DOHH2 (cell line): ENCODE data around the gene POMGNT1.

Source experiments
- H3F3A ChIP-seq: fragments of 200-600 bp; sonication (generic), shearing (Covaris generic); 2 replicates; pipeline ENCODE4 v1.6.0; 2016; ENCODE audit warnings: antibody characterized with exemption, mild to moderate bottlenecking; ENCODE audit not compliant: control insufficient read depth, insufficient read depth
- H3K27ac ChIP-seq: fragments of 200-600 bp; sonication (generic); 2 replicates; pipeline ENCODE4 v1.5.1; 2014; ENCODE audit warnings: low read depth, mild to moderate bottlenecking, low read length, moderate library complexity
- H3K27me3 ChIP-seq: fragments of 200-600 bp; sonication (generic); 2 replicates; pipeline ENCODE4 v1.6.1; 2014; ENCODE audit warnings: mild to moderate bottlenecking, low read length, mixed read lengths; ENCODE audit not compliant: control insufficient read depth
- H3K36me3 ChIP-seq: fragments of 200-600 bp; sonication (generic); 2 replicates; pipeline ENCODE4 v1.6.1; 2014; ENCODE audit warnings: mild to moderate bottlenecking, low read length, moderate library complexity, mixed read lengths; ENCODE audit not compliant: control insufficient read depth
- H3K4me1 ChIP-seq: fragments of 200-600 bp; sonication (generic); 2 replicates; pipeline ENCODE4 v1.6.1; 2014; ENCODE audit warnings: mild to moderate bottlenecking, low read length, mixed read lengths; ENCODE audit not compliant: control insufficient read depth
- H3K4me2 ChIP-seq: fragments of 200-600 bp; sonication (generic); 2 replicates; pipeline ENCODE4 v1.6.0; 2014; ENCODE audit warnings: mild to moderate bottlenecking, low read length, moderate library complexity
- H3K4me3 ChIP-seq: fragments of 200-600 bp; sonication (generic); 2 replicates; pipeline ENCODE4 v1.5.1; 2014; ENCODE audit warnings: mild to moderate bottlenecking, low read length, mixed read lengths
- H3K79me2 ChIP-seq: fragments of 200-600 bp; sonication (generic); 2 replicates; pipeline ENCODE4 v1.6.1; 2014; ENCODE audit warnings: mild to moderate bottlenecking, low read length, mixed read lengths; ENCODE audit not compliant: control insufficient read depth
- H3K9me2 ChIP-seq: fragments of 200-600 bp; sonication (generic); replicated peaks from 2 replicates; pipeline ENCODE4 v1.6.1; 2014; ENCODE audit warnings: mild to moderate bottlenecking, low read length, mixed read lengths; ENCODE audit not compliant: control insufficient read depth
- H3K9me3 ChIP-seq: fragments of 200-600 bp; sonication (generic); 2 replicates; pipeline ENCODE4 v1.6.1; 2014; ENCODE audit warnings: antibody characterized with exemption, low read length, mixed read lengths; ENCODE audit not compliant: control insufficient read depth, insufficient read depth
- H4K20me1 ChIP-seq: fragments of 200-600 bp; sonication (generic); 2 replicates; pipeline ENCODE4 v1.6.0; 2014; ENCODE audit warnings: low read depth, mild to moderate bottlenecking, antibody characterized with exemption, low read length, moderate library complexity; ENCODE audit not compliant: control insufficient read depth, insufficient read depth
- CTCF ChIP-seq: fragments of 200-600 bp; sonication (generic); IDR thresholded peaks from one replicate; pipeline ENCODE4 v1.5.1; 2014; ENCODE audit warnings: antibody characterized with exemption, mild to moderate bottlenecking, low read depth, low read length; ENCODE audit not compliant: poor library complexity, severe bottlenecking
- EZH2phosphoT487 ChIP-seq: fragments of 200-600 bp; sonication (generic); IDR thresholded peaks from 2 replicates; pipeline ENCODE4 v1.6.1; 2017; ENCODE audit warnings: borderline replicate concordance, mild to moderate bottlenecking, antibody characterized with exemption, low read length, moderate library complexity, mixed read lengths

POMGNT1 gene

DNA sequence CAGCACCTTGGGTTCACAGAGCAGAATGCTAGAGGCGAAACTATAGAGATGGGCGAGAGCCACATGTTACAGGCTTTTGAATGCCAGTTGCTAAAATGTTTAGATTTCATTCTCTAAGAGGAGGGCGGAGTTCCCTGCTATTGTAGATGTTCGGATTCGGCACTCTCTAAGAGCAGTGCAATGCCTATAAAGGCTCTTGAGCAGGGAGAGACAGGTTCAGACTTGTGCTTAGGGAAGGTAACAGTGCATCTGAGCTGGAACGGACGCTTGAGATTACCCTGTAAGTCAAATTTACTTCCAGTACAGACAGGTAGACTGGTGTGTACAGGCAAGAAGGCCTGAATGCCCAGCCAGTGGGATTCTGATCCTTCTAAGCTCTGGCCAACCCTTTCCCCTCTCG, 20.2 kb upstream of the POMGNT1 start:
- H3K27ac ChIP-seq: no peak overlapping the region
- no peak overlapping the region for H3K4me2 ChIP-seq
- no peaks in the 10 kb centered on the region for H3F3A ChIP-seq
- H3K4me1 ChIP-seq: peaks cover 10% of the 10 kb centered on the region
- TF ChIP-seq EZH2phosphoT487: no peak
- no peak for TF ChIP-seq CTCF
- H3K9me3 ChIP-seq: no peaks in the 10 kb centered on the region
- H3K9me2 ChIP-seq: no peaks in the 10 kb centered on the region
- no peaks in the 10 kb centered on the region for H3K36me3 ChIP-seq
- peaks cover 9% of the 10 kb centered on the region; the same call in 1 of the 2 replicates for H3K27me3 ChIP-seq
- H3K79me2 ChIP-seq: no peaks in the 10 kb centered on the region
- no peak overlapping the region for H3K4me3 ChIP-seq
- no peaks in the 10 kb centered on the region for H4K20me1 ChIP-seq

DNA sequence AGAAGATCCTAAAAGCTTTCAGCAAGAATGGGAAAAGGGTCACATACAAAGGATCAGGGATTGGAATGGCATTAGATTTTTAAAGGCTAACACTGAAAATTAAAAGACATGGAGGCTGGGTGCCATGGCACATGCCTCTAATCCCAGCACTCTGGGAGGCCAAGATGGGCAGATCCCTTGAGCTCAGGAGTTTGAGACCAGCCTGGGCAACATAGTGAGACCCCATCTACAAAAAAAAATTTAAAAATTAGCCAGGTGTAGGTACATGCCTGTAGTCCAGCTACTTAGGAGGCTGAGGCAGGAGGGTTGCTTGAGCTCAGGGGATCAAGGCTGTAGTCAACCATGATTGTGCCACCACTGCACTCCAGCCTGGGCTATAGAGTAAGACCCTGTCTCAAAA, 17.3 kb upstream of the POMGNT1 start:
- no peaks in the 10 kb centered on the region for H3K79me2 ChIP-seq
- TF ChIP-seq CTCF (no peak), EZH2phosphoT487 (no peak)
- no peaks in the 10 kb centered on the region for H3K9me2 ChIP-seq
- no peak overlapping the region for H3K27ac ChIP-seq
- no peaks in the 10 kb centered on the region for H4K20me1 ChIP-seq
- H3K4me2 ChIP-seq: no peak overlapping the region
- H3K4me1 ChIP-seq: no peaks in the 10 kb centered on the region
- peaks cover 10% of the 10 kb centered on the region; the same call in 1 of the 2 replicates for H3K27me3 ChIP-seq
- no peak overlapping the region for H3K4me3 ChIP-seq
- H3K9me3 ChIP-seq: no peaks in the 10 kb centered on the region
- H3K36me3 ChIP-seq: no peaks in the 10 kb centered on the region
- no peaks in the 10 kb centered on the region for H3F3A ChIP-seq

GRCh38 chr1:46211051-46211450, 12.8 kb upstream of the POMGNT1 start:
- H3K79me2 ChIP-seq: no peaks in the 10 kb centered on the region
- H3F3A ChIP-seq: no peaks in the 10 kb centered on the region
- no peaks in the 10 kb centered on the region for H3K9me3 ChIP-seq
- no peaks in the 10 kb centered on the region for H4K20me1 ChIP-seq
- no peak overlapping the region for H3K27ac ChIP-seq
- H3K4me2 ChIP-seq: no peak overlapping the region
- peaks cover 6% of the 10 kb centered on the region; the same call in 1 of the 2 replicates for H3K27me3 ChIP-seq
- TF ChIP-seq EZH2phosphoT487: no peak
- TF ChIP-seq CTCF: no peak
- no peak overlapping the region for H3K4me3 ChIP-seq
- H3K4me1 ChIP-seq: peaks cover 5% of the 10 kb centered on the region; the same call in 1 of the 2 replicates
- no peaks in the 10 kb centered on the region for H3K36me3 ChIP-seq
- H3K9me2 ChIP-seq: no peaks in the 10 kb centered on the region

- TF ChIP-seq CTCF (no peak), EZH2phosphoT487 (no peak)
- Histone ChIP-seq H3K4me3 (no peak overlapping the region), H4K20me1 (no peaks in the 10 kb centered on the region), H3K4me1 (peaks cover 5% of the 10 kb centered on the region; the same call in 1 of the 2 replicates), H3F3A (no peaks in the 10 kb centered on the region), H3K27me3 (peaks cover 6% of the 10 kb centered on the region; the same call in 1 of the 2 replicates), H3K9me2 (no peaks in the 10 kb centered on the region), H3K4me2 (no peak overlapping the region), H3K79me2 (no peaks in the 10 kb centered on the region), H3K27ac (no peak overlapping the region), H3K9me3 (no peaks in the 10 kb centered on the region), H3K36me3 (no peaks in the 10 kb centered on the region)
Observed at GRCh38 chr1:46210561-46210960, 12.3 kb upstream of the POMGNT1 start.
